HG02943 (cell line): Measurements from ENCODE around the gene ABLIM3.

ENCODE experiments used
- ATAC-seq: cut with Tn5 transposase; IDR thresholded peaks from one replicate; pipeline ENCODE4 v1.9.1; 2021; ENCODE audit warnings: mild to moderate bottlenecking, low read depth, moderate library complexity; ENCODE audit not compliant: unreplicated experiment

ABLIM3 gene

DNA sequence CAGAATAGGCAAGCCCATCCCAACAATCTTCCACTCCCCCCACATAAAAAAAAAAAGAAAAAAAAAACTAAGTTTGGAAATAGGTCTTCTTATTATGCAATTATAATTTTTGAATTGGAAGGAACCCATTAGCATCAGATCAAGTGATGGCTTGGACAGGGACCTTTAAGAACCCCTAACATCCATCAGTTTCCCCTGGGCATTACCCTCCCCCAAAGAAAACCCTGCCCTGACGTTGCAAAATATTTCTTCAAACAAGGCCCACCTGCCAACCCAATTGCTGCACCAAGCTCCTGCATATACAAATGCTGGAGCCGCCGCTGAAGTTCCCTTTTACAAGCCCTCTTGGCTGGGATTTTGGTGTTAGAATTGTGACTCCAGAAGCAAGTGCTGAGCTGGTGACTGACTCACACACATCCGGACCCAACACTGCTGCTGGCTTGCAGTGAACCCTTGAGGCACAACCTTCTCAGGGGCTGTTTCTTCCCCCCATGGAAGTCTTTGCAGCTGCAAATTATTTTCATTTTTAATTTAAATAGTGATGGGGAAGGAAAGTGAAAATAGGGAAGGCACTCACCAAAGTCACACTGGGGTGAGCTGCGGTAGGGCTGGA is 74.3 kb downstream of the ABLIM3 start:
- ATAC-seq: no peak

GRCh38 chr5:149216496-149216895 is 75.2 kb downstream of the ABLIM3 start:
- ATAC-seq: no peak

- ATAC-seq: no peak
Observed at GRCh38 chr5:149217096-149217802, 76.0 kb downstream of the ABLIM3 start.

DNA sequence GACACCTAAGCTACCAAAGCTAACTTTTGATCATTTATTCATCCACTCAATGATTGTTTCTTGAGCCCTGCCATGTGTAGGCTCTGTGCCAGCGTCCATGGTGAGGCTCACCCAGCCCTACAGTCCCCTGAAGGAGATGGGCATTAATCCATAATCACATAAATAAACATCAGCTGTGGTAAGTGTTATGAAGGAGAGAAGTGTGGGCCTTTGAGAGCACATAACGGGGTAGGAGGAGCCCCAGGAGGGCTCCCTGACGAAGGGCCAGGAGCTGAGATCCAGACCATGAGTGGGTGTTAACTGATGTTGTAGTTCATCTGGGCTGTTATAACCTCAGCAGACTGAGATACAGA is 76.5 kb downstream of the ABLIM3 start:
- no peak for ATAC-seq

DNA sequence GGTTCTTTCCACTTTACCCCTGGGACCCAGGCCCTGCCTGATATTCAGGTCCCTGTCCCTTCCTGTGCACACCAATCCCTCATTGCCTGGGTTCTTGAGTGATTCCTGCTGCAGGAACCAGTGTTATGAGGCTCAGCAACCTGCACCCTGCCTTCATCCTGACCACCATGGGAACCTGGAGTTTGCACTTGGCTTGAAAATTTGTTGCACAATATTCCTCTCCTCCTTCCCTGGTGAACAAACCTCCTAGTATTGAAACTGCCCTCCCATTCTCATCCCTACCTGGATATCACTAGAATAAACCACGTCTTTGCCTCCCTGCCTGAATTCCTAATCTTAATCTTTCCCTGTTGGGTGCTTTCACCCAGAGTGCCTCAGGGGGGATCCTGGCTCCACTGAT is 78.3 kb downstream of the ABLIM3 start:
- ATAC-seq: no peak

DNA sequence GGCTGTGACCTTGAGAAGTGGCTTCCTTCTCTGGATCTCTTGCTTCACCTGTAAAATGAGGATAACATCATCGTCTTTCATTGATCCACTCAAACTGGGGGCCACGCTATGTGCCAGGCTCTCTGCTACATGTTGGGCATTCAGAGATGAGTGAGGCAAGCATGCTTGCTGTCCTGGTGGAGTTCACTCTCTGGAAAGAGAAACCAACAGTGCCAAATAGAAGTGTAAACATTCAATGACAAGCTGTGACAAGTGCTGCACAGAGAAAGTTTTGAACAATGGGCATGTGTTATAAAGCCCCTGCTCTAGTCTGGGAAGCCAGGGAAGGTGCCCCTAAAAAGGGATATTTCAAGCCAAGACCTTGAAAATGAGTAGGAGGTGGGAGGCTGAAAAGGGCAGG is 79.5 kb downstream of the ABLIM3 start:
- ATAC-seq: no peak

DNA sequence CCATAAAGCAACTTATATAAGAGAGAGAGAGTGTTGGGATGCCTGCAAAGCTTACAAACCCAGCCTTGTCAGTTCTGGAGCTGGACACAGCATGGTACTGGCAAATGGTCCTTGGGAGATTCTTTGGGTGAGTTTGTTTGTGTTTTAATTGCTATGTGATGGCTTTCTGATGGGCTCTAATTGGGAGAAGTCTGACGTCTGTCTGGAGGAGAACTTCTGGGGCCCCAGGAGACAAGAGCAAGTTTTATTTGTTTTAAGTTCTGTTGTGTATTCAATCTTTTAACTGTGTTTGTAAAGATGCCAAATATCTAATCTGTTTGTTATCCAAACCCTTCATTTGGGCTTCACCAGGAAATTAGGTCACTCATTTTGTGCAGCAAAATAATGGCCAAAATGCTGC is 80.0 kb downstream of the ABLIM3 start:
- ATAC-seq: no peak

GRCh38 chr5:149221731-149222342 is 80.5 kb downstream of the ABLIM3 start:
- ATAC-seq: no peak

DNA sequence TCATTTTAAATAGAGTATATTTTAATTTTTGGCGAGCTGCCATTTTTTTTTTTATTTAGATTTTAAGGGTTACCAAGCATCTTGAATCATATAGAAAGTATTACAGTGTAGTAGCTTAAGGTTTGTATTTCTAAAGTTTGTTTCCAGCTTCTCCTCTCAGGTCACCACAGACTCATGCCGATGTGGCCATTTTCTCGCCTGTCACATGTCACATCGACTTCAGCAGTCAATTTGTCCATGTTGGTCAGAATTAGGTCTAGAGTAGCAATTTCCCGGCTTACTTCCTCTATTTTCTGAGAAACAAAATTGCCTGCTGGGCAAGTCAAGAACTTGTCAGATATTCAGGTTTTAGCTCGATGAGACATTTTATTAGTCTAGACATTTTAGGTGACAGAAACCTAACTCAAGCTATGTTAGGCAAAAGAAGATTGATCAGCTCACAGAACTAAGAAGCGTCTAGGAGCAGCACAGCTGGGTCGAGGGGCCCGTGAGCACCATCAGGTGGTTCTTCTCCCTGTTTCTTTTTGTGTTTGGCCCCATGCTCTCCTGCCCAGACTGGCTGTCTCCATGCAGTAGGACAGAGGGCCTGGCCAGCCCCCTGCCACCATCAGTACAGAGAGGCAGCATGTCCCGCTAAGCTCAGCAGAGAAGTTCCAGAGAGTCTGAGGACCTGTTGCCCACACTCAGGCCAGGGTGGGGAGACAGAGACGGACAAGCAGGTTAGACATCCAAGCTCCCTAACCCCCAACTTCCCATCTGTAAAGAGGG is 82.0 kb downstream of the ABLIM3 start:
- no peak for ATAC-seq

- no peak for ATAC-seq
Observed at GRCh38 chr5:149224282-149224681, 83.0 kb downstream of the ABLIM3 start.

GRCh38 chr5:149227168-149227826 is 86.0 kb downstream of the ABLIM3 start:
- ATAC-seq: no peak

DNA sequence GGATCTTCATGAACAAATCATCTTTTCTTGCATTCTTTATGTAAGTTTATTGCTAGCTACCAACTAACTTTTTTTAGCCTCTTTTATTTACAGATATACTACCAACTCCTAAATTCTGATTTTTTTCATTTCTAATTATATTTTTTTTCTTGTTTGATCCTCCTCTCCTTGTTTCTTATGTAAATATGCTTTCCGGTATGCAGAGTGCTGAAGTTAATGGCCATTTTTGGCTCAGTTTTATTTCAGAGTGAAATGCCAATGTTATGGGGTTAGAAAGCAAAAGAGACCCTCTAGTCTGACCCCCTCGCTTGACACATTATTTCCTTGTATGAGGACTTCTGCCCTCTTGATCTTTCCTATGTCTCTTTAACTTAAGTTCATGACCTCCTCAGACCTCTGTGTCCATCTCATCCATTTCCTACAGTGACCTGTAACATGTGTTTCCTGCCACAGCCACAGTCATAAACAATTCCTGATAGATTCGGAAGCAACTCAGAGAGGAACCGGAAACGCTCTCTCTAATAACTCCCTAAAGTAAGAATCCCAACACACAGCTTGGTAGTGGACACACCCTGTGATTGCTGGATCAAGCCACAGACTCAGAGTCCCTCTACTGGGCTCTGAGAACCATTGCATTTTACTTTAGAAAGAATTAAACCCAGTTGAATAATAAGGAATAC is 87.5 kb downstream of the ABLIM3 start:
- no peak for ATAC-seq

GRCh38 chr5:149229298-149229937 is 88.1 kb downstream of the ABLIM3 start:
- ATAC-seq: no peak

DNA sequence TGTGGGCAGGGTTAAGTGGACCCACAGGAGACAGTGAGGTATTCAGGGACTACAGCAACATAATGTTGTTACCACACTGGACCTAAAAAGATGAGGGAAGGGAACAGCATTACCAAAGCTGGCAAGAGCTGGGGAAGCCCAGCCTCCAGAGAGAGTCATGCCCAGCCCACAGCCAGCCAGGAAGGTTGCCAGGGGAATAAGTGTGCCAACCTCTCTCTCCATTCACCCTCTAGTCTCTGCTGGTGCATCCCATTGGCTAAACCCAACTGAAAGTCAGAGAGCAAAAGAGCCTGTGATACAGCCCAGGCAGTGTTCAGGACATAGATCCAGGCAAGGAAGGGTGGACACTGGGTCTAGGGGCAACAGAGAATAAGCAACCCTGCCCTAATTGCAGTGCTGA is 94.5 kb downstream of the ABLIM3 start:
- no peak for ATAC-seq

DNA sequence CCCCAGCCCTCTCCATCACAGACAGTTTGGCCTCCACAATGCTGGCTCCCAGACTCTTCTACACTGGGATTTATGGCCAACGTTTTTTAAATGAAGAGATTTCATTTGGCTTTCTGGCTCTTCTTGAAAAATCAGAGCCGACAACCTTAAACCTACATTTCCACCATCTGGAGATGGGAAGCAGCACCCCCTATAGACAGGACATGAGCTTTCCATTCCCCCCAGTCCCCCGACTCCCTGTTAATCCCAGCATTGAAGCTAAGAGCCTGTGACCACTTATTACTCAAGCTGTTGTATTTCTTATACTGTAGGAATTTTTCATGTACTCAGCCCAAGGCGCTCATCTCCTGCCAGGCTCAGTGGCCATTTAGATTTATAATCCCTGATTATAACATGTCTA is 96.4 kb downstream of the ABLIM3 start:
- no peak for ATAC-seq

DNA sequence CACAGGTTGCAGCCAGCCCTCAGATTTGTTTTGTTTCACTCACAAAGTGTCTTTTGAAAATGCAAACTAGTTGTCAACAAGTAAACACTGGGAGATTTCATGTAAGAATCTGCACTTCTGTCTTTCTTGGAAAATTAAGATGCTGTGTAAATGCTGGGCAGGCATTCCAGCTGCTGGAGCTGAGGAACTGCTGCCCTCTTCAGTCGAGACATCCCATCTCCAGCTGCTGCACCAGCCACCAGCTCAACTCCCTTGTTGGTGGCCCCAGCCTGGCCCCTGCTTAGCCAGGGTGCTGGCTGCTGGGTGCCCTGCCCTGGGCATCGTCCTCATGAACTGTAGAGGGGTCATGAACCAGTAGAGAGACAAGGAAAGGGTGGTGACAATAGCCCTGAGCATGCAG is 97.2 kb downstream of the ABLIM3 start:
- ATAC-seq: no peak

- no peak for ATAC-seq
Observed at GRCh38 chr5:149239917-149240316, 98.6 kb downstream of the ABLIM3 start.

DNA sequence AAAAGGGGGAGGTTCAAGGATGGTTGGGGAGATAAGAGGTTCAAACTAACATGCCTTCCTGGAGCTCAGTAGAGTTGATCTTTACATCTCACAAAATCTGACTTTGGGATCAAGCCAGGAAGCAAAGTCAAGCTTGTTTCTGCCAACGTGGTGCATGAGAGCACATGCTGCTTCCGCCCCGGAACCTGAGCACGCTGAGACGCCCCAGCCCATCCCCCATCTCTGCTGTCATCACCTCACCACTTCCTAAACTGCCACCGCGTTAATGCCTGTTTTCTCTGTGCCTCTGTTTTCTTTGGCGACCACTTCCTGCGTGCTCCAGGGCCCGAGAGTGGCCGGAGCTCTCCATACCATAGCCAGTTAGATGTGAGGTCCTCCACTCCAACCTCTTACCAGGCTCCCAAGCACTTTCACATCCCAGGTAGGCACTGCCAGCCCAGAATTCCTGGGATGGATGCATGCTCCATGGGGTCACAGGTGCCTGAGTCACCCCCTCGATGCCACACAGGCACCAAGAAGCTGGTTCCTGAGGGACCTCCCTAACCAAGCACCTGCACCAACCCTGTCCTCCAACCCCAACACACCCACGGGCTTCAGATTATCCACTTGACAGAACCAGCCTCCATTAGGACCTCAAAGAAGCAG is 99.2 kb downstream of the ABLIM3 start:
- peak; percentile 62 for ATAC-seq

- no peak for ATAC-seq
Observed at GRCh38 chr5:149242339-149242738, 101.0 kb downstream of the ABLIM3 start.
